Activated CD8-positive, alpha-beta memory T cell treated with anti-CD3 and anti-CD28 coated beads, Interleukin-2, amount 50 U/mL, for 24 hours (primary cell): ENCODE results near the gene TSFM.
A peak's percentile ranks its signal among the peaks of the same experiment; 100 is the strongest.

Experiments
- DNase-seq: peaks from one replicate; pipeline ENCODE4 v3.0.0-alpha.2; 2020; ENCODE audit errors: extremely low read depth

The TSFM gene

DNA sequence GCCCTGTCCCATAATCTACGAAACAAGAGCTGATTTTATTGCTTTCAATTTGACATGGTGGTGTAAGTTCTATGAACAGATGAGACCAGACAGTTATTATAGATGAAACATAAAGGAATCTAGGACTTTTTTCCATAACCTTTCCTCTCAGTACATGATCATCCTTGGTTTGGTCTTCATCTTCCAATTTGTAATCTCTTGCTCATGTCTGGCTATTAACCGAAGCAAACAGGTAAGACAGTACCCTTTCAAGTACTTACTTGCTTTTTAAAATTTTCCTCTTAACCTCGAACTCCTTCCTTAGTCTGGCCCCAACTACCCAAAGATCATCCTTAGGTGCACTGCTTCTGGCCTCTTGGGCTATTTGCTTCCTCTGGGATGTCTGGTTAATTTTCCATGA is 36.6 kb upstream of the TSFM start:
- DNase-seq, result no peak

DNA sequence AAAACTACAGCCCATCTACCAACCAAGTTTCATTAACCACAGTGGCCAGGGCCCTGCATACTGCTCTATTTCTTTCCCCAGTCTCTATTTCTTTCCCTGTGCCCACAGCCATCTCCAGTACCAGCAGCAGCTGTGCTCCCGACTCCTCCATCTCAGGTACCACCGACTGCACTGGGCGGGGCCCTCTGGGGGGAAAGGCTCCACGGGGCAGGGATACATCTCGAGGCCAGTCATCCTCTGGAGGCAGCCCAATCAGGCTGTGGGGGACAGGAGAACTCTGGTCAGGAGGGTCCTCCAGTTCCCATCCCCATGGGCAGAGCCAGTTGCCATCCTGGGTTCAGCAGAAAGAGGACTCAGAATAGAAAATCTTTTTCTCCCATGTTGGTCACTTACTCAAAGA is 33.5 kb upstream of the TSFM start:
- DNase-seq, result no peak

DNA sequence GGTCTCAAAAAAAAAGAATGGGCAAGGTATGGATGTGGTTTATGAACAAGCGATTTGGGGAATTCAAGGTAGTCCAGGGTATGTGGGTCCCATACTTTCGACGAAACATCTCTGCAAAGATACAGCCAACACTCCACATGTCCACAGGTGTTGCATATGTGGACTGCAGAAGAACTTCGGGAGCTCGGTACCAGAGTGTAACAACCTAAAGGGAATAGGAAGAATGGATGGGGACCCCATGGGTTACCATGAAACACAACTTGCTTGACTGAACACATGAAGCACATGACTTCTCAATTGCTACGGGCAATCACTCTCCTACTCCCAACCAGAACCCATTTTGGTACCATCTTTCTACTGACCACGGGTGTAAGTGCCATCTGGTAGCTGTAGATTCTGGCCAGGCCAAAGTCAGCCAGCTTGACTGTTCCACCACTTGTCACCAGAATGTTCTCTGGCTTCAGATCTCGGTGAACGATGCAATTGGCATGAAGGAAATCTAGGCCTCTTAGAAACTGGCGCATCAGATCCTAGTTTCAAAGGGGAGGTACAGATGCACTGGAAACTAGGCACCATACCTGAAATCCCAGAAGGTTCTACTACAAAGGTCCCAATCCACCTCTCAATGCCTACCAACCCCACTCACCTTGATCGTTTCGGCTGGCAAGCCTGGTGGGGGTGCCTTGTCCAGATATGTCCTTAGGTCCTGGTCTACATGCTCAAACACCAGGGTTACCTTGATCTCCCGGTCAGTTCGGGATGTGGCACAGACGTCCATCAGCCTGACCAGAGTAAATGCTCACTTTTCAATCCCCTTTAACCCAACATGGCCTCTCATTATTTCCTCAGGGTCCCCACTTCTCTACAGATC is 31.8 kb upstream of the TSFM start:
- no peak for DNase-seq

DNA sequence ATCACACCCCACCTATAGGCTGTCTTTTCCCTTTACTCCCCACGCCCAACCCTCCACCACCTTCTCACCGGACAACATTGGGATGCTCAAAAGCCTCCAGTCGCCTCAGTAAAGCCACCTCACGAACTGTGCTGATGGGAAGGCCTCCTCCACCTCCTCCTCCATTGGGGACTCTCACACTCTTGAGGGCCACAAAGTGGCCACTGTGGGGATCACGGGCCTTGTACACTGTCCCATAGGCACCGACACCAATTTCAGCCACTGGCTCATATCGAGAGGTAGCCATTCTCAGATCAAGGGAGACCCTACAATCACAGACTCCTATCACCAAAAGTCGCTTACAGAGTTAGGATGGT is 31.2 kb upstream of the TSFM start:
- DNase-seq, result no peak

DNA sequence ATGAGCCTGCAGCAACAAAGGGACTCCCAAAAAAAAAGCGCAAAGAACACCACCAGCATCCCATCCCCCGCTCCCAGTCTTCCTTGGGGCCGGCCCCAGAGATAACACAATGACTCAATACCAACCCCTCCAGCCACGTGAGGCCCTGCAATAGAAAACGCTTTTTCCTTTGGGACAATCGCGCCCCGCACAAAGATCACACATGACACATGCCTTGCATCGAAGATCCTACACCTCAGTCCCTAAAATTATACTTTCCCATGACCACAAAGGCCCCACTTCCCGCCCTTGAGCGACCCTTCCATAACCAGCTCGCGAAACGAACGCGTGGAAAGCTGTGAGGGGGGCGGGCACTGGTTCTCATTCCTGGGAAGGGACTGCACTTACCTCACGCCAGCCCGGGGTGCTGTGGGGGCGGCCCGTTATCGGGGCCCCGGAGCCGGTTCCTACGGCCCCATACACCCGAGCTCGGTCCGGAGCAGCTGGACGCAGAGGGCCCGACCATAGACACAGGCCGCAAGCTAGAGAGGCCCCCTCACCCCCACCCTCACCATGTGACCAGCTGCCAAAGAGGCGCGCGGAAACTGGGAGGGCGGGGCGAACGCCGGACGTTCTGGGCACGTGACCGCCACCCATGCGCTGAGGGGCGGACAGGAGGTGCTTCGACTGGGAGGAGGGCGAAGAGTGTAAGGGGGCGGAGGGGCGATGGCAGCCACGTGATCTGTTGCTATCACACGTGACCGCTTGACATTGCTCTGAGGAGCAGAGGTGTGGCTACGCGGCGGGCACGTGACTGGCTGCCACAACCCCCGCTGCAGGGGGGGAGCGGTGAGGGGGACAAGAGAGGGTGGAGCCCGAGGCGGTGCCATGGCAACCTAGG is 30.6 kb upstream of the TSFM start, which contains the start of gene CDK4:
Gene CDK4, minus strand, starts transcription at position 523 of the 880 bp plus-strand sequence. CDS start 593 bp downstream, outside the sequence.
- peak; percentile 98 for DNase-seq

DNA sequence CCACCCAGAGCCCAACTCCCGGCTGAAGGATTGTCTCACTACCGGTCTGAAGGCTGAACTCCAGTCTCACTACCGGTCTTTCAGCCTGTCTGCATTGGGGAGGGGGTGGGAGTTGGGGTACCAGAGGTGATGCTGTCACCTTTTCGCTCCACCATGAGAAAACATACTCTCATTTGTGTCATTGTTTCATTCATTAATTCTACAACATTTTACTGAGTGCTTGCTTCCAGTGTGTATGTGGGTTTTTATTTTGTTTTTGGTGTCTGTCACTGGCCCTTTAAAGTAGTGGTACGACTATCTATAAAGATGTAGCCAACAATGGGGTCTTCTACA is 30.0 kb upstream of the TSFM start:
- no peak for DNase-seq

DNA sequence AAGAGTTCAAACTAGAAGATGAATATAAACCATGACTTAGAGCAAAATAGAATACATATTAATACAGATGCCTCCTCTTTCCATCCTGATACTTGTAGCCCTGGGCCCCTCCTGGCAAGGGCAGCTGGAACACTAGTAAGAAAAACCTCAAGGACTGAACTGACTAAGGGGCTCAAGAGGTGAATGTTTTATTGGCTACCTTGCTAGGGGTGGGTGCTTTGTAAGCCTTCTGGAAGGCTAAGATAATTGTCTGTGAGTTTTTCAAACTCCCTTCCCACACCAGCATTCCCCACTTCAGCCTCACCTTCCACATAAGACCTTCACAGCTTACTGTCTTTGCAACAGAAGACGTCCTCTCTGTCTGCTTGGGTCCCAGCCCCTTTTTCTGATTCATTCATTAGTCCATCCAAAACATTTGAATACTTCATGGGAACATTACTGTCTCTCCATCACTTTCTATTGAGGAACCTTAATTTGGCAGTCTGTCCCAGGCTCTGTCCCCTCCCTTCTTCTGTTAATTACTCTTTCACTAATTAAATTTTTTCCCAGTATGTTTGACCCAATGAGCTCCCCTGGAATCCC is 28.7 kb upstream of the TSFM start:
- no peak for DNase-seq

DNA sequence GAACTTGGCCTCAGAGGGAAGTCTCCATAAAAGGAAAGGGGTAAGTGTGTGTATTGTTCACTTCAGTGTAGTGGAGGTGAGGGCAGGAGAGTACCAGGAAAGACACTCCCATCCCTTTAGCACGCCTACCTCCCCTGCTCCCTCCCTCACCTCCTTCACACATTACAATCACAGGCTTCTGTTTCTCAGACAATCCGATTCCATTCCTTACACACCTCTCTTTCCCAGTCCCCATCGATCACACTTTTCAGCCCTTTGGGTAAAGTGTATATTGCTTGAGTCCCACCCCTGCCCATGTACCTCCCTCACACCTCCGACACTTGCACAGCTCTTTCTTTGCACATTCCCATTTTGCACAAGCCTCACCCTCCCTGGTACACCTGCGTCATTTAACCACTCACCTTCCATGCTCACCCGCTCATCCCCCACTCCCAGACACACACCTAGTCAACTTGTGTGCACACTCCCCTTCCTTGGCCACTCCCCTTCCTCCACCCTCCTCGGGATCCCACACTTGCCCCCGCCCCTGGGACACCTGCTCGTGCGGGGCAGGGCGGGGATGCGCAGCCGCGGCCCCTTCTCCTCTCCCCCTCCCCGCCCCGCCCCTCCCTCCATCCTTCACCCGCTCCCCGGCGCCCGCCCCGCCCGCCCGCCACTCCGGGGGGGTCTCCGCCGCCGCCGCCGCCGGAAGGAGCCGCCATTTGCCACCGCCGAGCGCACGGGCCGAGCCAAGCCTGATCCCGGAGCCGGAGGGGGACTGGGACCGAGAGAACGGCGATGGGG is 28.0 kb upstream of the TSFM start, which contains the start of gene MARCHF9:
Gene MARCHF9, plus strand, starts transcription at position 693 of the 783 bp plus-strand sequence. CDS start 426 bp downstream, outside the sequence.
- DNase-seq, result no peak

DNA sequence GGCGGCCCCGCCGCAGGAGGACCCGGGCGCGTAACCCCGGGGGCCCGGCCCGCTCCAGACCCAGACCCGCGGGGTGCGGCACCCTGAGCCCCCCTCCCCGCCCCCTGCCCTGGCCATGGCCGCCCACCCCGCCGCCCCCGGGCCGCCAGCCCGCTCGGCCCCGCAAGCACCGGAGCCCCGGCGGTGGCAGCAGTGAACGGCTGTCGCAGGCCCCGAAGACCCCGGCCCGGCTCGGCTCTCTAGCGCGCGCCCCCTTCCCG is 27.5 kb upstream of the TSFM start:
- DNase-seq, result no peak

DNA sequence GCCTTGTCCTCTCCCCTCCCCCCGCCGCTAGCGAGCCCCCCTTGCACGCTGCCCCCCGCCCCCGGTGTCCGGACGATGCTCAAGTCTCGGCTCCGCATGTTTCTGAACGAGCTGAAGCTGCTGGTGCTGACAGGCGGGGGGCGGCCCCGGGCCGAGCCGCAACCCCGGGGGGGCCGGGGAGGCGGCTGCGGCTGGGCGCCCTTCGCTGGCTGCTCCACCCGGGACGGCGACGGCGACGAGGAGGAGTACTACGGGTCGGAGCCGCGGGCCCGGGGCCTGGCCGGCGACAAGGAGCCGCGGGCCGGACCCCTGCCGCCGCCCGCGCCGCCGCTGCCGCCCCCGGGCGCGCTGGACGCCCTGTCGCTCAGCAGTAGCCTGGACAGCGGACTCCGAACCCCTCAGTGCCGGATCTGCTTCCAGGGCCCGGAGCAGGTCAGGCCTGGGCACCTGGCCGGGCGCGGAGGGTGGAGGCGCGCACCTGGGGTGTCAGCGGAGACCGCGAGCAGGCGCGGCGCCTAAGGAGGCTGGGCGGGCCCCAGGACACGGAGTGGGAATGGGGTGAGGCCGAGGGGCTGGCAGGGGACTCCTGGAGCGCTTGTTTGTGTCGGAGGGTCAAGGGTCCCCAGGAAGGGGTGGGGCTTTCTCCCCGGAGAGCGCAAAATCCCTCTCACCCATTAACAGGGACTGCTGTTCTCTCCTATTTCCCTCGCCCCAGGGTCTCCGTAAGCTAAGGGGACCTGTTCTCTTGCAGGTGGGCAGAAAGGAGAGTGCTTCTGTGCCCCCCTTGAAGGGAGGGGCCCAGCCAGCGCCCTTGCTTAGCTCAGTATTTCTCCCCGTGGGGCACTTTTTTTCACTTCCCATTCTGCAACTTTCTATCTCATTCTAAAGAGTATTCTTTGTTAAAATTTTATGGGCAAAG is 26.9 kb upstream of the TSFM start:
- no peak for DNase-seq

DNA sequence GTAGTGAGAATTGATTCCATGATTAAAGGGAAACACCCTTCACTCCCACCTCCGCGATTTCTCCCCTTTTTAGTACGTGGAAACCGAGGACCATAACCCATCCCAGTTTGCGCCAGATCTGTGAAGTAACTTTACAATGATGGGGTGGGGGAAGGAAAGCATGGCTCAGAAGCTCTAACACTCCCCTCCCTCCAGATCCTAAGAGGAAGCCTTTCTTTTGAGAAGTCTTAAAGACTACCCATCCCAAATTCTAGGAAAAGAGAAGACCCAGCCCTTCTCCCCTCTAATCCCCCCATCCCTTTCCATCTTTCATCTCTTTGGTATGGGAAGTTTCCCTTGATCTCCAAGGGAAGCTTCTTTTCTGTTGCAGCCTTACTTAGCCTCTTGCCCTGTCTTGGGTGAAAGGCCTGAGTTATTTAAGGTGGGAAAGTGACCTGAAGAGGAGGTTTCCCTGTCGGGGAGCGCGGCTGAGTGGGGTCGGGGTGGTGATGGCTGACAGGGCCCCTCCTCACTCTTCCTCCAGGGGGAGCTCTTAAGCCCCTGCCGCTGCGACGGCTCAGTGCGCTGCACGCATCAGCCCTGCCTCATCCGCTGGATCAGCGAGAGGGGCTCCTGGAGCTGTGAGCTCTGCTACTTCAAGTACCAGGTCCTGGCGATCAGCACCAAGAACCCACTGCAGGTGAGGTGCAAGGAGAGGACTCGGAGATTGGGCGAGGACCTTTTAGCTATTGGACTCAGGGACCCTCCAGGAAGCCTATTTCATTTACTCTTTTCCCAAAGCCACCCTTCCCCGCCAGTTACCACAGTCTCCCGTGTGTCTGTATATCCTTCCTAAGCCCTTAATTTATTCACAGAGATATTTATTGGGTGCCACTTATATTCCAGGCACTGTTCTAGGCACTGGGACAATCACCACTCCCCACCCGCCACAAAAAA is 25.9 kb upstream of the TSFM start:
- DNase-seq, result no peak

DNA sequence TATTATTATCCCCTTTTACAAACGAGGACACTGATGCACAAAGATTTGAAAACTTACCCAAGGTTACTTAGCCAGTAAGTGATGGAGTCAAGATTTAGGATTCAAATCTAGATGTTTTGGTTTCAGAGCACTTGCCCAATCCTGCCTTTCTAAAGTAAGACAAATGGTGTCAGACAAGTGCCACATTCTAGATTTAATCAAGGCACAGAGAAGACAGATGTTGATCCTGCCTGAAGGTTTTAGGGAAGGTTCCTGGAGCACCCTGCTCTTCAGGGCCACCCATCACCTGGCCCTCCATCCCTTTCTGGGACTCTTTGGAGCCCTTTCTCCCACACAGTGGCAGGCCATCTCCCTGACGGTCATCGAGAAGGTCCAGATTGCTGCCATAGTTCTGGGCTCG is 24.8 kb upstream of the TSFM start:
- DNase-seq, result no peak

DNA sequence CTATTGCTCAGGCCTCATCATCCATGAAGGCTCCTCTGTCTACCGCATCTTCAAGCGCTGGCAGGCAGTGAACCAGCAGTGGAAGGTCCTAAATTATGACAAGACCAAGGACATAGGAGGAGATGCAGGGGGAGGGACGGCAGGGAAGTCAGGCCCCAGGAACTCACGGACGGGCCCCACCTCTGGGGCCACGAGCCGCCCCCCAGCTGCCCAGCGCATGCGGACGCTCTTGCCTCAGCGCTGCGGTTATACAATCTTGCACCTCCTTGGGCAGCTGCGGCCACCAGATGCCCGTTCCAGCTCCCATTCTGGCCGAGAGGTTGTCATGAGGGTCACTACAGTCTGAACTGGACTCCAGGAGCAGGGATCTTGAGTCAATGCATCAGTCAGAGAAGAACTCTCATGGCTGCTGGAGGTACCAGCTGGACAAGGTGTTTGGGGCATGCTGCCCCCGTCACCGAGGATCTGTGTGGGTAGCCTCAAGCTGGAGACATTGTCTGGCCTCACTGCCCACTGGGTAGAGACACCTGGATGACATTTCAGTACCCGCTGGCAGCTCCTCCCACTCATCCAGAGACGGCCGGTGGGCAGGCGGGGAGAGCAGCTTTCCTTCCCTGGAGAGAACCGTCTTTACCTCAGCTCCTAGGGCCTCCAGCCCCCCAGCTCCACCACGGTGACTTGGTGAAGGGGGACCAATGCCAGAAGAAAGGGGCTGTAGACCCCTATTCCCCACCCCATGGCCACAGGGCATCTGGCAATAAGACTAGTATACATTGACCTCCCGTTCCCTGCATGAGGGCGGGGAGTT is 23.8 kb upstream of the TSFM start:
- no peak for DNase-seq

DNA sequence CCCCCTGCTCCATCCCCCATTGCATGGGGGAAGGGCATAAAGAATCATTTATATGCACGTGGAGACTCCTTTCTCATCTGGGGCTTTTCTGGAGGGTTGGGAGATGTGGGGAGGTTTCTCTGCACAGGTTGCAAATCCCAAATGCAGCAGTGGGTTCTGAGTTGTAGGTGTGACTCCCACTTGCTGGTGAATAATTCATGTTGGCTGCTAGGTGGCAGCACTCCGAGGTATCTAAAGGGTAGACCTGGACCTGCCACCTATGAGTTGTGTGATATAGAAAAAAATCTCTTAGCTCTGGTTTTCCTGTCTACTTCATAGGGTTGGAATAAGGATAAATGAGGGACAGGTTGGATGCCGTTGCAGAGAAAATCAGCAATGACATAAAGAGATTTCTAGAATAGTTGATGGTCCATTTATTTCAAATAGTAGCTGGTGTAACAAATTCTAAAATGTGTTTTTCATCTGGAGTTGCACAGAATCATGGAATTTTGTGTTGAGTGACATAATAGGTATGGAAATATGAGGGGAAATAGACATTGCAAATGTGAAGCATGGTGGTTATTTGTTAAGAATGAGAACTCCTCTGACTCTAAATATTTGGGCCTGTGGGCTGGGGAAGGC is 23.1 kb upstream of the TSFM start:
- DNase-seq, result no peak

DNA sequence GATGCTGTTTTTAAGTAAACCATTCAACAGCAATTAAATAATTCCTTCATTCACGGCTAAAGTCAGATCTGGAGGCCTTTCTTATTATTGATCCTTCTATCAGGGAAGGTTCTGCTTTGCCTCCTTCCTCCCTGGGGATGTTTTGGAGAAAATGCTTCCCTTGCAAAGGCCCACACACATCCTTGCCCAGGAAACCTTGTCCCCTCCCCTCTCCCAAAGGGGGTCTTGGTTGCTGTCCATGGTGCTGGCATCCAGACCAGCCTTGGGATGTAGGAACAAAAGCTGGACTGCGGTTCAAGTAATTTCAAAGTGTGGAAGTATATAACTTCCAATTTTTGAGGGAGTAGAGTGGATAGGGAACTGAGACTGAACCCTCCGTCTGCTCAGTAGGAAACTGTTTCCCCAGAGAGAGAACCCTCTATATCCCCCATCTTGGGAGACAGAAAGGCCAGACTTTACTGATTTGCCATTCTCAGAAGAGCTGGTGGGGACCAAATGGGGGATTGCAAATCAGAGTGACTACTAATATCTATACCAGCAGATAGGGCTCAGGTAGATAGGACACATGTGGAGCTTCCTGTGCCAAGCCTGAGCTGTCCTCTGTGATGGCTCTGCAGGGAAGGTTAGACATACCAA is 22.1 kb upstream of the TSFM start:
- DNase-seq, result no peak

DNA sequence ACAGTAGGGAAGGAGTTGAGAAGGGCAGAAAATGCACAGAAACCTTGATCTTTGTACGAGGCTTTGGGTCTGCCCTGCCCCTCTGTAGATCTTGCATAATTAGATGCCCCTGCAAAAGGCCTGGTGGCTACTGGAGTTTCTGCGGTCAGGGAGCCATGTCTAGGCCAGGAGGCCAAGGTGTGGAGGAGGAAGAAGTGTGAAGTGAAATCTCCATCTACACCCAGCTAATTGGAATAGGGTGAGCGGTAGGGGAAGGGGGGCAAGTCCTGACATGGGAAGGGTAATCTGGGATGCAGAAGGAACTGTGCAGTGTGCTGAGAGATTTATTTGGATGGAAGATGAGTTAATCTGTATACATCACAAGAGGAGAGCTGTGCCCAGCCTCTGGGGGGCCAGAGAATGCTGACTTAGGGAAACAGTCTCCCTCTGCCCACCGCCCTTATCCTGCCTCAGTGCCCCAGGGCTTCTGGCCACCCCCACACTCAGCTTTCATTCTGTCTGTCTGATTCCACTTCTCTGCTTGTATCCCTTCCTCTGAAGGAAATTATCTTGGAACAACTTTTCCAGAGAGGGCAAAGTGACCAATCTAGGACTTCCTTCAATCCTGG is 21.1 kb upstream of the TSFM start:
- no peak for DNase-seq

DNA sequence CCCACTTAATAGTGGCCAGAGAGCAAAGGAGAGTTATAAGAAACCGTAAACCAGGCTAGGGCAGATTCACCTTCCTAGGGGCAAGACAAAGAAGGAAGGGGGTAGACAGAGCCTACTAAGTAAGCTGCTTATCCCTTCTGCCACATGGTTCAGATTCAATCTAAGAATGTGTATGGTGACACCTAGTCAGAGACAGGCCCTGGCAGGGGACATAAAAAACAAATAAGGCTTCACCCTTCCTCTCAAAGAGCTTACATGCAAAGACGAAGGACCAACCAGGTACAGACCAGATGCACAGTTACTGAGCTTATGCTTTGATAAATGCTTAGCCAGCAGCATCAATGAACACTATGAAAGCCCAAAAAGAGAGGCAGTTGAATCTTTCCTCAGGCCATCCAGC is 20.1 kb upstream of the TSFM start:
- DNase-seq, result no peak
